Activated CD4-positive, alpha-beta T cell treated with anti-CD3 and anti-CD28 coated beads, Interleukin-2, amount 10 ng/mL, durations not matched to agents 24 days and 14 days (primary cell): ENCODE results near the gene EPB41L4B. TPM values are rescaled to one million over a fixed set of nuclear protein-coding genes. Genes with fewer than 3 reads are reported as not detected.

Experiments
- total RNA-seq: library from RNA; stranded (reverse); gene quantifications from 2 replicates; pipeline ENCODE4 v1.2.3, GENCODE V29; 2022

Gene EPB41L4B
- total RNA-seq, 1 donor from 2014 or later: 1.5 TPM

Other genes starting within 250 kb of the EPB41L4B start
- gene TMEM245, start 201.1 kb downstream of the EPB41L4B start, total RNA-seq: 26.7 and 27.0 TPM in 2 replicates
- not detected in 2 replicates for gene FRRS1L, start 153.8 kb downstream of the EPB41L4B start, total RNA-seq
- gene PTPN3, start 177.2 kb upstream of the EPB41L4B start, total RNA-seq: 3.6 and 3.8 TPM in 2 replicates